Activated CD4-positive, alpha-beta memory T cell treated with anti-CD3 and anti-CD28 coated beads for 36 hours (primary cell): ENCODE results near the gene RASAL3. TPM values are rescaled to one million over a fixed set of nuclear protein-coding genes. Genes with fewer than 3 reads are reported as not detected.

ENCODE experiments used
- CTCF ChIA-PET: fragments of 350-600 bp; sonication (Branson Sonifier 250); formaldehyde crosslinking; loops from one replicate; lab custom pipeline; 2021; ENCODE audit warnings: antibody characterized with exemption, inconsistent platforms; lab: Charles Lee
- POLR2A ChIA-PET: fragments of 350-600 bp; sonication (Branson Sonifier 250); formaldehyde crosslinking; loops from one replicate; lab custom pipeline; 2021; ENCODE audit warnings: antibody characterized with exemption; lab: Charles Lee
- DNase-seq: peaks from one replicate; pipeline ENCODE4 v3.0.0-alpha.2; 2020
- H3K27ac Mint-ChIP-seq: one replicate; pipeline ENCODE4 v1.8.0; 2021; ENCODE audit warnings: mixed read lengths
- H3K27me3 Mint-ChIP-seq: one replicate; pipeline ENCODE4 v1.8.0; 2021; ENCODE audit warnings: mixed read lengths
- H3K36me3 Mint-ChIP-seq: one replicate; pipeline ENCODE4 v1.8.0; 2021; ENCODE audit warnings: mixed read lengths
- H3K4me1 Mint-ChIP-seq: one replicate; pipeline ENCODE4 v1.8.0; 2021; ENCODE audit warnings: low read depth, mixed read lengths
- H3K4me3 Mint-ChIP-seq: one replicate; pipeline ENCODE4 v1.8.0; 2021; ENCODE audit warnings: mild to moderate bottlenecking, mixed read lengths
- H3K9me3 Mint-ChIP-seq: one replicate; pipeline ENCODE4 v1.8.0; 2021; ENCODE audit warnings: mixed read lengths
- intact Hi-C: fragments of 100-400 bp; cut with micrococcal nuclease; formaldehyde crosslinking; loops from one replicate; pipeline ENCODE4 v1.15.1; 2023
- total RNA-seq, 2 experiments: library from RNA; stranded (reverse); gene quantifications; one replicate each; pipeline ENCODE4 v1.2.3, GENCODE V29; 2021

RASAL3 gene
- total RNA-seq, 2 experiments from 2014 or later, result 125 to 130 TPM

- Mint-ChIP-seq H3K4me3 (no peak overlapping the region), H3K9me3 (no peaks in the 10 kb centered on the region), H3K27ac (no peak overlapping the region), H3K27me3 (no peaks in the 10 kb centered on the region), H3K4me1 (peaks cover 13% of the 10 kb centered on the region), H3K36me3 (peaks cover 56% of the 10 kb centered on the region)
- POLR2A ChIA-PET, result interaction anchor here (1.5 to 2.6 kb wide), 2 partner anchors 9 to 13 kb away, joined by 7 to 8 read pairs; no protein-coding TSS in a partner anchor
- DNase-seq, result no peak
- CTCF ChIA-PET, result interaction anchor here (0.7 to 2.1 kb wide), 3 partner anchors 9 to 82 kb away, joined by 3 to 7 read pairs (median 4); partner anchors contain the start of gene AKAP8L
- intact Hi-C loops, result no loop called here
These were observed 10.2 kb downstream of the RASAL3 start for GRCh38 chr19:15453906-15454860.

- Mint-ChIP-seq H3K27me3 (no peaks in the 10 kb centered on the region), H3K27ac (no peak overlapping the region), H3K4me3 (no peak overlapping the region), H3K36me3 (peaks cover 53% of the 10 kb centered on the region), H3K4me1 (peaks cover 20% of the 10 kb centered on the region), H3K9me3 (no peaks in the 10 kb centered on the region)
- POLR2A ChIA-PET, result interaction anchor here (1.5 kb wide), 1 partner anchor 10 kb away, joined by 4 read pairs; the partner anchor contains the start of gene RASAL3
- CTCF ChIA-PET, result interaction anchor here (0.7 kb wide), 1 partner anchor 83 kb away, joined by 3 read pairs; no protein-coding TSS in a partner anchor
- DNase-seq, result no peak
- intact Hi-C loops, result no loop called here
These were observed 11.2 kb downstream of the RASAL3 start for GRCh38 chr19:15453091-15453578.

GRCh38 chr19:15452111-15453047 is 12.0 kb downstream of the RASAL3 start:
- DNase-seq, result peak; percentile 38
- intact Hi-C loops, result no loop called here
- Mint-ChIP-seq H3K4me3 (no peak overlapping the region), H3K9me3 (no peaks in the 10 kb centered on the region), H3K27ac (no peak overlapping the region), H3K27me3 (no peaks in the 10 kb centered on the region), H3K4me1 (peaks cover 20% of the 10 kb centered on the region), H3K36me3 (peaks cover 48% of the 10 kb centered on the region)
- ChIA-PET POLR2A (interaction anchor here (0.6 to 1.5 kb wide), 4 partner anchors 11 to 33 kb away, joined by 3 to 4 read pairs (median 4); partner anchors contain the start of genes AKAP8L and RASAL3), CTCF (interaction anchor here (0.8 to 2.9 kb wide), 4 partner anchors 11 to 103 kb away, joined by 3 to 8 read pairs (median 4); partner anchors contain the start of gene AKAP8L)

- Mint-ChIP-seq H3K9me3 (no peaks in the 10 kb centered on the region), H3K27me3 (no peaks in the 10 kb centered on the region), H3K4me3 (peak overlapping the region; percentile 62), H3K27ac (peak overlapping the region; percentile 81), H3K4me1 (peaks cover 20% of the 10 kb centered on the region), H3K36me3 (peaks cover 40% of the 10 kb centered on the region)
- intact Hi-C loops, result no loop called here
- POLR2A ChIA-PET, result interaction anchor here (0.7 to 0.8 kb wide), 2 partner anchors 14 to 17 kb away, joined by 3 to 4 read pairs; partner anchors contain the start of gene RASAL3
- DNase-seq, result no peak
- CTCF ChIA-PET, result interaction anchor here (0.9 to 2.9 kb wide), 3 partner anchors 13 to 105 kb away, joined by 3 to 11 read pairs (median 8); partner anchors contain the start of gene AKAP8L
These were observed 13.8 kb downstream of the RASAL3 start for GRCh38 chr19:15450528-15450890.

GRCh38 chr19:15449620-15450527 is 14.5 kb downstream of the RASAL3 start, which contains the start of gene WIZ:
Gene WIZ (minus strand): TSS chr19:15449956. CDS start chr19:15448307, 1,649 bp downstream.
- intact Hi-C loops, result loop anchor here (2.0 kb wide), 1 partner anchor 17 kb away; no protein-coding TSS in a partner anchor
- Mint-ChIP-seq H3K27me3 (no peaks in the 10 kb centered on the region), H3K36me3 (peaks cover 34% of the 10 kb centered on the region)

GRCh38 chr19:15448778-15449619 is 15.3 kb downstream of the RASAL3 start:
- intact Hi-C loops, result loop anchor here (2.0 kb wide), 1 partner anchor 16 kb away; no protein-coding TSS in a partner anchor
- H3K36me3 Mint-ChIP-seq, result peaks cover 26% of the 10 kb centered on the region
- no peaks in the 10 kb centered on the region for H3K27me3 Mint-ChIP-seq
- POLR2A ChIA-PET, result interaction anchor here (1.0 kb wide), 1 partner anchor 18 kb away, joined by 3 read pairs; no protein-coding TSS in a partner anchor
- no peaks in the 10 kb centered on the region for H3K9me3 Mint-ChIP-seq
- peaks cover 14% of the 10 kb centered on the region for H3K4me1 Mint-ChIP-seq
- peak overlapping the region; percentile 52 for H3K4me3 Mint-ChIP-seq
- CTCF ChIA-PET, result interaction anchor here (1.9 kb wide), 1 partner anchor 30 kb away, joined by 8 read pairs; the partner anchor contains the start of gene AKAP8L
- no peak for DNase-seq
- peak overlapping the region; percentile 29 for H3K27ac Mint-ChIP-seq

More at GRCh38 chr19:15449620-15450527, 14.5 kb downstream of the RASAL3 start, which contains the start of gene WIZ:
- H3K4me1 Mint-ChIP-seq, result peaks cover 14% of the 10 kb centered on the region
- CTCF ChIA-PET, result interaction anchor here (0.9 to 2.9 kb wide), 3 partner anchors 14 to 106 kb away, joined by 3 to 11 read pairs (median 8); partner anchors contain the start of gene AKAP8L
- peak within 1 kb of the TSS; percentile 81 for H3K27ac Mint-ChIP-seq
- peak; percentile 88 for DNase-seq
- H3K9me3 Mint-ChIP-seq, result no peaks in the 10 kb centered on the region
- POLR2A ChIA-PET, result interaction anchor here (0.7 to 0.8 kb wide), 2 partner anchors 15 to 17 kb away, joined by 3 to 4 read pairs; partner anchors contain the start of gene RASAL3
- peak within 1 kb of the TSS; percentile 62 for H3K4me3 Mint-ChIP-seq

- H3K4me1 Mint-ChIP-seq, result peaks cover 14% of the 10 kb centered on the region
- no peak for DNase-seq
- H3K27ac Mint-ChIP-seq, result peak overlapping the region; percentile 29
- no peaks in the 10 kb centered on the region for H3K9me3 Mint-ChIP-seq
- ChIA-PET CTCF (interaction anchor here (1.9 kb wide), 1 partner anchor 29 kb away, joined by 8 read pairs; the partner anchor contains the start of gene AKAP8L), POLR2A (interaction anchor here (1.0 kb wide), 2 partner anchors 19 to 69 kb away, joined by 3 read pairs; no protein-coding TSS in a partner anchor)
- peaks cover 20% of the 10 kb centered on the region for H3K36me3 Mint-ChIP-seq
- H3K4me3 Mint-ChIP-seq, result peak overlapping the region; percentile 52
- H3K27me3 Mint-ChIP-seq, result no peaks in the 10 kb centered on the region
- intact Hi-C loops, result loop anchor here (2.0 kb wide), 1 partner anchor 15 kb away; no protein-coding TSS in a partner anchor
These were observed 16.1 kb downstream of the RASAL3 start for GRCh38 chr19:15448044-15448777.

GRCh38 chr19:15447057-15447456 is 17.3 kb downstream of the RASAL3 start:
- intact Hi-C loops, result no loop called here
- Mint-ChIP-seq H3K27ac (no peak overlapping the region), H3K36me3 (peaks cover 15% of the 10 kb centered on the region), H3K4me3 (no peak overlapping the region), H3K27me3 (no peaks in the 10 kb centered on the region), H3K9me3 (no peaks in the 10 kb centered on the region), H3K4me1 (peaks cover 14% of the 10 kb centered on the region)
- POLR2A ChIA-PET, result interaction anchor here (1.0 kb wide), 1 partner anchor 68 kb away, joined by 3 read pairs; no protein-coding TSS in a partner anchor
- CTCF ChIA-PET, result interaction anchor here (1.9 kb wide), 1 partner anchor 28 kb away, joined by 8 read pairs; the partner anchor contains the start of gene AKAP8L
- DNase-seq, result no peak
